HepG2 (cell line): ENCODE results near the gene CAMTA1. TPM values are rescaled to one million over a fixed set of nuclear protein-coding genes. Genes with fewer than 3 reads are reported as not detected.

Source experiments
- ATAC-seq: fragments of 200-7000 bp; cut with Tn5 transposase; 3 replicates; pipeline ENCODE4 v1.9.1; 2020; ENCODE audit warnings: mild to moderate bottlenecking, moderate library complexity
- BruUV-seq: library from RNA; stranded (reverse); fragments of 400-500 nt; replicated peaks from 2 replicates; lab custom pipeline; 2021; lab: Mats Ljungman, UMichigan
- CTCF ChIA-PET: fragments of 300-600 bp; formaldehyde crosslinking; extraction: SDS; loops from one replicate; lab custom pipeline; 2021; ENCODE audit warnings: low total read pairs, inconsistent platforms, low intra/inter-chr PET ratio; lab: Yijun Ruan, JAX
- POLR2A ChIA-PET: fragments of 350-600 bp; sonication (Branson Sonifier 250); formaldehyde crosslinking; loops from one replicate; lab custom pipeline; 2020; ENCODE audit warnings: antibody characterized with exemption, inconsistent platforms; lab: Yijun Ruan, JAX
- DNase-seq: peaks from one replicate; pipeline ENCODE4 v3.0.0-alpha.2; 2015; ENCODE audit warnings: low spot score
- FAIRE-seq: peaks from 3 replicates; lab custom pipeline; 2011; peaks lifted over from hg19 to GRCh38; lab: Jason Lieb, UNC
- H2AFZ ChIP-seq: one replicate; pipeline ENCODE4 v1.6.1; 2011; ENCODE audit warnings: low read length, inconsistent platforms
- H3K27ac ChIP-seq: fragments of 300-600 bp; 3 replicates; pipeline ENCODE4 v1.8.0; 2011; ENCODE audit warnings: mixed run types, mild to moderate bottlenecking, mixed read lengths, low read length, inconsistent platforms; ENCODE audit not compliant: insufficient read depth; ENCODE audit errors: extremely low read length
- H3K27me3 ChIP-seq, 2 experiments: fragments of 200-600 bp in 1 of 2; 2 replicates in 1 of 2; 3 replicates in 1 of 2; pipeline versions ENCODE4 v1.6.0 to v1.8.0; 2011; ENCODE audit warnings: low read length in 2 of 2, mild to moderate bottlenecking in 2 of 2, moderate library complexity in 2 of 2, inconsistent platforms in 1 of 2; ENCODE audit not compliant: insufficient read depth in 2 of 2, control insufficient read depth in 1 of 2
- H3K36me3 ChIP-seq, 2 experiments: fragments of 200-600 bp in 1 of 2; replicated peaks in 1 of 2; 2 replicates in 1 of 2; 3 replicates in 1 of 2; pipeline versions ENCODE4 v1.5.1 to v1.8.0; 2011; ENCODE audit warnings: low read length in 2 of 2, inconsistent platforms in 1 of 2; ENCODE audit not compliant: insufficient read depth in 2 of 2, control insufficient read depth in 1 of 2
- H3K4me1 ChIP-seq: 2 replicates; pipeline ENCODE4 v1.5.1; 2012; ENCODE audit warnings: low read length, inconsistent platforms; ENCODE audit not compliant: insufficient read depth
- H3K4me2 ChIP-seq: 2 replicates; pipeline ENCODE4 v1.6.0; 2011; ENCODE audit warnings: low read depth, low read length, inconsistent platforms
- H3K4me3 ChIP-seq, 3 experiments: fragments of 200-600 bp in 1 of 3; sonication (generic), shearing (Covaris generic) in 1 of 3; replicated peaks in 1 of 3; 2 replicates each; pipeline ENCODE4 v1.5.1; 2011 to 2016; ENCODE audit warnings: low read length in 3 of 3, inconsistent platforms in 2 of 3, low read depth in 2 of 3, mild to moderate bottlenecking in 2 of 3, control low read depth in 1 of 3, mixed read lengths in 1 of 3; ENCODE audit not compliant: insufficient read depth in 1 of 3
- H3K79me2 ChIP-seq: one replicate; pipeline ENCODE4 v1.6.1; 2011; ENCODE audit warnings: low read length, inconsistent platforms; ENCODE audit not compliant: insufficient read depth
- H3K9ac ChIP-seq: 2 replicates; pipeline ENCODE4 v1.6.0; 2011; ENCODE audit warnings: mild to moderate bottlenecking, low read depth, low read length, inconsistent platforms; ENCODE audit not compliant: insufficient read depth
- H3K9me3 ChIP-seq: 2 replicates; pipeline ENCODE4 v1.5.1; 2012; ENCODE audit warnings: mild to moderate bottlenecking, low read length
- H4K20me1 ChIP-seq: 2 replicates; pipeline ENCODE4 v1.6.0; 2011; ENCODE audit warnings: inconsistent platforms, mild to moderate bottlenecking, low read length, moderate library complexity; ENCODE audit not compliant: insufficient read depth
- ADNP ChIP-seq: sonication (generic); formaldehyde crosslinking; IDR thresholded peaks from 2 replicates; pipeline ENCODE4 v1.4.0; 2020; ENCODE audit warnings: missing genetic modification reagents
- AHDC1 ChIP-seq: sonication (generic); formaldehyde crosslinking; IDR thresholded peaks from 2 replicates; pipeline ENCODE4 v1.5.1; 2020; ENCODE audit warnings: mild to moderate bottlenecking, missing genetic modification reagents, borderline replicate concordance
- ELK4 ChIP-seq: sonication (generic); formaldehyde crosslinking; IDR thresholded peaks from 2 replicates; pipeline ENCODE4 v1.9.0; 2021; ENCODE audit warnings: missing genetic modification reagents, borderline replicate concordance
- GATAD2A ChIP-seq: IDR thresholded peaks from 2 replicates; pipeline ENCODE4 v1.6.1; 2016
- HNRNPLL ChIP-seq: fragments of 200-400 bp; formaldehyde crosslinking; IDR thresholded peaks from 2 replicates; pipeline ENCODE4 v1.6.1; 2017; ENCODE audit warnings: mild to moderate bottlenecking, low read depth, low read length; ENCODE audit not compliant: poor library complexity, severe bottlenecking
- IKZF1 ChIP-seq: fragments of 450-650 bp; IDR thresholded peaks from 2 replicates; pipeline ENCODE4 v1.7.1; 2016
- KMT2B ChIP-seq: IDR thresholded peaks from 2 replicates; pipeline ENCODE4 v1.6.1; 2016; ENCODE audit warnings: missing genetic modification reagents, missing compliant biosample characterization
- POLR2AphosphoS5 ChIP-seq: IDR thresholded peaks from 2 replicates; pipeline ENCODE4 v1.6.1; 2012; ENCODE audit warnings: low read depth, low read length
- SMAD3 ChIP-seq: sonication (generic); formaldehyde crosslinking; IDR thresholded peaks from 2 replicates; pipeline ENCODE4 v1.4.0; 2020; ENCODE audit warnings: missing genetic modification reagents
- SNAPC2 ChIP-seq: sonication (generic); formaldehyde crosslinking; IDR thresholded peaks from 2 replicates; pipeline ENCODE4 v1.8.1; 2022; ENCODE audit warnings: mild to moderate bottlenecking, missing genetic modification reagents
- THAP9 ChIP-seq: sonication (generic); formaldehyde crosslinking; IDR thresholded peaks from 2 replicates; pipeline ENCODE4; 2020; ENCODE audit warnings: missing genetic modification reagents, mild to moderate bottlenecking, borderline replicate concordance
- ZBTB2 ChIP-seq: sonication (generic); formaldehyde crosslinking; IDR thresholded peaks from 2 replicates; pipeline ENCODE4 v1.8.0; 2022; ENCODE audit warnings: low read depth, missing genetic modification reagents
- ZNF292 ChIP-seq: sonication (generic); formaldehyde crosslinking; IDR thresholded peaks from 2 replicates; pipeline ENCODE4 v1.8.1; 2022; ENCODE audit warnings: mild to moderate bottlenecking, low read depth, missing genetic modification reagents, borderline replicate concordance
- ZNF33B ChIP-seq: sonication (generic); formaldehyde crosslinking; IDR thresholded peaks from 2 replicates; pipeline ENCODE4 v1.5.1; 2020; ENCODE audit warnings: mild to moderate bottlenecking, missing genetic modification reagents
- ZSCAN9 ChIP-seq: IDR thresholded peaks from 2 replicates; pipeline ENCODE4 v1.6.1; 2016; ENCODE audit warnings: borderline replicate concordance
- WGBS: methylation state at CpG from one replicate; pipeline ENCODE4 v1.1.6; 2017; ENCODE audit warnings: low lambda C conversion rate; 5-methylcytosine and 5-hydroxymethylcytosine counted together
- in situ Hi-C: cut with HindIII; loops from 2 replicates; pipeline ENCODE4 v1.10.0; 2017; ENCODE audit warnings: low pct_unique_long_range_greater_than_20kb; ENCODE audit not compliant: extremely low pct_ligation_motif_present
- intact Hi-C: fragments of 100-400 bp; cut with micrococcal nuclease; formaldehyde crosslinking; loops from one replicate; pipeline ENCODE4 v1.10.0; 2022; ENCODE audit not compliant: unreplicated experiment
- polyA plus RNA-seq, 8 experiments: library from polyadenylated mRNA; depleted of rRNA in 3 of 8; stranded (reverse) in 7 of 8; unstranded in 1 of 8; fragments of >200 nt; fragmentation: Illumina TruSeq in 4 of 8; extraction: Trizol in 4 of 8; gene quantifications; 2 replicates each; pipeline versions ENCODE4 v1.2.1 to v1.2.3, GENCODE V29; 2011 to 2016; ENCODE audit warnings: low read depth in 4 of 8, missing spikeins in 1 of 8, mixed read lengths in 1 of 8; ENCODE audit not compliant: insufficient read depth in 1 of 8
- total RNA-seq, 5 experiments: library from RNA; depleted of rRNA; stranded (reverse); fragments of >200 nt; fragmentation: Illumina TruSeq; extraction: Trizol; gene quantifications; 2 replicates each; pipeline ENCODE4 v1.2.3, GENCODE V29; 2016; ENCODE audit warnings: low read depth in 1 of 5

The CAMTA1 gene
- total and polyA plus RNA-seq, 2 of the 13 experiments (the other 11 are each of a cell fraction or from before 2014, with no cell fraction given) = 25.0 to 36.4 TPM

GRCh38 chr1:6825828-6826227, 40.6 kb downstream of the CAMTA1 start:
- Histone ChIP-seq H2AFZ (no peak overlapping the region), H3K79me2 (peaks cover 9% of the 10 kb centered on the region), H3K4me3 (no peak overlapping the region), H3K4me1 (peaks cover 40% of the 10 kb centered on the region), H3K4me2 (no peak overlapping the region), H3K9me3 (no peaks in the 10 kb centered on the region), H3K36me3 (peaks cover 2 to 4% of the 10 kb centered on the region in 2 experiments; a peak in 2 of 5 replicates), H3K9ac (no peak overlapping the region), H3K27me3 (no peaks in the 10 kb centered on the region), H4K20me1 (no peaks in the 10 kb centered on the region), H3K27ac (no peak overlapping the region)
- 94% methylated on average over 4 of the region's 4 CpGs for WGBS
- ChIA-PET CTCF (no interaction called here), POLR2A (no interaction called here)
- DNase-seq (no peak), ATAC-seq (no peak), FAIRE-seq (no peak)
- in situ Hi-C loops = no loop called here
- BruUV-seq = no TSS peak
- intact Hi-C loops = no loop called here
- no peak for TF ChIP-seq ZBTB2 (CRISPR knock-in tag)
- no peak for TF ChIP-seq ADNP
- TF ChIP-seq ZNF292 = no peak
- TF ChIP-seq ZSCAN9 (CRISPR knock-in tag) = no peak
- no peak for TF ChIP-seq KMT2B (CRISPR knock-in tag)
- no peak for TF ChIP-seq SMAD3 (CRISPR knock-in tag)
- no peak for TF ChIP-seq ZNF33B (CRISPR knock-in tag)
- TF ChIP-seq AHDC1 (CRISPR knock-in tag) = no peak
- no peak for TF ChIP-seq IKZF1
- TF ChIP-seq HNRNPLL = no peak
- no peak for TF ChIP-seq SNAPC2 (CRISPR knock-in tag)
- TF ChIP-seq THAP9 (CRISPR knock-in tag) = no peak
- no peak for TF ChIP-seq GATAD2A (CRISPR knock-in tag)
- TF ChIP-seq ELK4 = no peak
- TF ChIP-seq POLR2AphosphoS5 = no peak
